ENCODE measurements around the gene IL22.
A peak's percentile ranks its signal among the peaks of the same experiment; 100 is the strongest.
"Not testable (repeated sequence)": the region's sequence is repeated elsewhere in the genome, so short reads cannot be mapped to it uniquely, and the experiment has no call there.

Gene IL22

DNA sequence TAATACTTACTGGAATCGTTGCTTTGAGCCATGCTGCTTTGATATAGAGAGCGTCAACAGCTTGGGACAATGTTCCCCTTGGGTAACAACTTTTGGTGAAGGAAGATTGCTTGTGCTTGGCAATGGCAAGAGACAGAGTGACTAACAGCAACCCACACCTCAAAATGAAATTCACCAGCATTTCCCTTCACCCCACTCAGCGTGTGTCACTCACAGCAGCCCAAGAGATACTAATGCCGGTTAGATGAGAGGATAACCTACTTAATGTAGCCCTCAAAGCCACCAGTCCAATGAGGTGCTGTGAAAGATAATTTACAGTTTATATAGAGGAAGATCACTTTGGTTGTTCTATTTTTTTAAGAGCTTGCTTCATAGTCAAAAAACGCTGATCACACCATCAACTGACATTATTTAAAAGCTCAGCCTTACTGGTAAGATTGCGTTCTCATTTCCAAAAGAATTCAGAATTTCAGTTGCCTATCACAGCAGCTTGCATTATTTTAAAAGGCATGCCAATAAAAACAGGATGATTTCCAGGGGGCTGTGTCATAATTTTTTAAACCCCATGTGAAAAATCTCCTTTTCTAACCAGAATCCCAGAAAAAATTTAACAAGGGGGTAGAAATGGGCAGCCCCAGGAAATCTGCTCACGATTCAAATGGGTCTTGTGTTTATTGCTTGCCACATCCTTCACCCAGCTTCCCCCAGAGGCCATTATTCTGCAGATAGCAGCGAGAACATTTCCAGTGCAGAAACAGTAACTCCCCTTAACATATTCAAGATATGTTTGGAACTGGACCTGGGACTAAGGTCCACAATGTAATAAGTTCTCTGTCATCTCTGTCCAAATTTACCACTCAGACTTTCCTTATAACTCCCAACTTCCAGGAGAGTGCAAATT is 27.6 kb downstream of the IL22 start, which contains the start of gene IL26:
TSS of gene IL26 (minus strand) at position 235 of the 901 bp plus-strand sequence. CDS start at position 181, 54 bp downstream.
- DNase-seq = no peak

DNA sequence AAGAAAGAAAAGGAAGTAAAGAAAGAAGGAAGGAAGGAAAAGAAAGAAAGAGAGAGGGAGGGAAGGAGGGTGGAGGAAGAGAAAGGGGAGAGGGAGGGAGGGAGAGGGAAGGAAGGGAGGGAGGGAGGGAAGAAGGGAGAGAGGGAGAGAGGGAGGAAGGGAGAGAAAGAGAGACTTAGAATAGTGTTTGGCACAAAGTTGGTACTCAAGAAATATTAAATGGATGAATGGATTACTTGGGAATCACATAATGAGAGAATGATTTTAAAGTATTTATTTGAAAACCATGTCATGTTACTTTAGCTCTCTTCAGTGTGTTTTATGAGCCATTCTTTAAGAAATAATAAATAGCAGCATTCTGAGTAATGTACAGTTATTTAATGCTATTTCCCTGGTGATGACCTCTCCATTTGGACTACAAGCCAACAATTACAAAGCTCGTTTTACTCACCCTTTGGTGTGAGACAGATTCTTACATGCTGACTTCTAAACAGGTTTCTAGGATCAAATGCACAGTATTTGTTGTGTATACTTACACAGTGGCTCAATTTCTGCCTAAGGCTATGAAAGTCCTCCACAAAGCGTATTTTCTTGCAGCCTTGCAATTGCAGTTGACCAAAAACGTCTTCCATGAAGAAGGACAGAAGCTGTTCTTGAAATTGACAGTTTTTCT is 28.7 kb downstream of the IL22 start:
- no peak for DNase-seq

DNA sequence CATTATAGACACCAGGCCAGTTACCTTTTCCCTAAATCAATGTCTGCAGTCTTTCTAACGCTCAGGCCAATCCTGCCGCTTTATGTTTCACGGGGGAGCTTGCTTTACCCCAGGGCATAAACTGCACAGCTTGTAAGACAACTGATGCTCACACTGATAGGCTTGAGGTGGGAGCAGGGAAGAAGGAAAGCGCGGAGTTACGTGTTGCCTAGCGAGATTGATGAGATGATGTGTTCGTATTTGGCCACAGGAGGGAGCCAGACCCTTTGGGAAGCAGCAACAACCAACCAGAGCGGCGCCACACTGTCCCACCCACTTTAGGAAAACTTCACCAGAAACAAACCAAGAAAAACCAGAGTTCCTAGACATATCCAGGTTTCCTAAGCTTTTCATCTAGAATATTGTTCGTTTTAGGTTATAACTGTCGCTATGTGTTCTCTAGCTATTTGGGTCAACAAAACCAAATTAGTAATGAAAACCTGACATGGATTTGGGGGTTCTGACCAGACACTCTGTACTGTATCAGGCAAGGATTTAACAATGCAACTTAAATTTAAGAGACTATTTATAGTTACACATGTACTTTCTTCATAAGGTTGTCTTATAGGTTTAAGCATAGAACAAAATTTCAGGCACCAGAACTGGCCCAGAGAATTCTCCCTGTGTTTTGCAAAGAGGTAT is 30.2 kb downstream of the IL22 start:
- DNase-seq = peak; percentile 49

DNA sequence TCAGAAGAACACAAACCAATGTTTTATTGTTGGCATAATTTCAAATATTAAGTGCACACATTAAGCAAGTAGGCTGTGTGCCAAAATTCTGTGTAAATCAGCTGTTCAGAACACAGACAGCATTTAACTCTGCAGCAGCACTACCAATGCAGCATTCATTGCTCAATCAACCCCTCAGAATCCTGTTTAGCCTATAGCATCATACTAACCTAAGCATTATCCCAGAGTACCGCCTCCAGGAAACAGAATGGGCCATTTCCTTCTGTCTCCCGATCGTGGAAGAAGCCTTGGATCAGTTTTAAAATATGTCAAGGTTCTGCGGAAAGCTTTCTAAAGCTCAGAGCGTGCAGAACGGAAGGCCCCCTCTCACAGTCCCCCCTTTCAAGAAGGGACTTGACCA is 31.1 kb downstream of the IL22 start:
- DNase-seq = no peak

DNA sequence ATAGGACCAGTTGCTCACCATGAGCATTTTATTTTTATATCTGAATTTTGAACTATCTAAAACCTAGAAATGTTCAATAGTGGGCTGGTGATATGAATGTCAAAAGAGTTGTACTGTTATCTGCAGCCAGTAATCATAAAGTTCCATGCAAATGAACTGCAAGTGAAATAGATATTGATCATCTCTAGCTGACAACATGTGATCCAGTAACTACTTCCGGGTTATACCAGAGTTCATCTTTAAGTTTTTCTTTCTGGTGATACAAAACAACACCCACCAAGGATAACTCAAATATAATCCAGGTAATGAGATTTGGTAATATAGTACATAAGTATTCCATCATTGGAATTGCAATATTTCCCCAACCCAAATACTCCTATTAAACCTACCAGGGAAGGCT is 31.9 kb downstream of the IL22 start:
- no peak for DNase-seq

DNA sequence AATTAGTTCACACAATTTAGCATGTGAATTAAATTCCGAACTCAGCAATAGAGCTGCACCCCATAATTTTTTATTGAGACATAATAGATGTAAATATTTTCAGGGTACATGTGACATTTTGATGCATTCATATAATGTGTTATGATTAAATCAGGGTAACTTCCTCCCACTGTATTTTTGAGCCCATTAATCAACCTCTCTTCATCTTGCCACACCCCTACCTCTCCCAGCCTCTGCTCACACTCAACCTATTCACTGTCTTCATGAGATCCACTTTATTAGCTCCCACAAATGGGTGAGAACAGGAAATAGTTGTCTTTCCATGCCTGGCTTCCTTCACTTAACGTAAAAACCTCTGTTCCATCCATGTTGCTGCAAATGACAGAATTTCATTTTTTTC is 42.5 kb downstream of the IL22 start:
- no peak for DNase-seq

DNA sequence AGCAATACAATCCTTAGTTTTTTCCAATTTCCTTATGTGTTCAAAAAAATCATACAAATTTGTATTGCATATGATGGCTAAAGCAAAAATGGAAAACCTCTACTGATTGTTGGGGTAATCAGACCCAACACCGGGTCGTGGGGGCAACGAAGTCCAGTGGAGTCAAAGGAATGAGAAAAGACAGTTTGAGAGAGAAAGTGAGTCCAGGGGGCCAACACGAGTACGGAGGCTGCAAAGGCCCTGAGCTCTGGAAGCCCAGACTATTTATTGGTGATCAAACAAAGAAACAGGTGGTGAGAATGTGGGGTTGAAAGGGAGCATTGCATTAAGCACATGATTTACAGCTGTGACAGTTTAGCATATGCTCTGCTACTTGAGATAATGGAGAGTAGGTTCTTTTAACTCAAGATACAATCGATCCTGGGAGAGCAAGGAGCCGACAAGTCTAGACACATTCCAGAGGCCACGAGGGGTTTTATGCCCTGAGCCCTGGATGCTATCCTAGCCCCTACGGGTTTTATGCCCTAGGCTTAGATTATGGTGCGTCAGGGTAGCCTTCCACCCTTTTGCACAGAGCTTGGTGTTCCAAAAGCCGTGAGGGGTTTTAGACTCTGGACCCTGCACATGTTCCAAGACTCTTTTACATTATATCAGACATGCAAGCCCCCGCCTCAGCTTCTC is 44.2 kb downstream of the IL22 start:
- DNase-seq = not testable (repeated sequence)

DNA sequence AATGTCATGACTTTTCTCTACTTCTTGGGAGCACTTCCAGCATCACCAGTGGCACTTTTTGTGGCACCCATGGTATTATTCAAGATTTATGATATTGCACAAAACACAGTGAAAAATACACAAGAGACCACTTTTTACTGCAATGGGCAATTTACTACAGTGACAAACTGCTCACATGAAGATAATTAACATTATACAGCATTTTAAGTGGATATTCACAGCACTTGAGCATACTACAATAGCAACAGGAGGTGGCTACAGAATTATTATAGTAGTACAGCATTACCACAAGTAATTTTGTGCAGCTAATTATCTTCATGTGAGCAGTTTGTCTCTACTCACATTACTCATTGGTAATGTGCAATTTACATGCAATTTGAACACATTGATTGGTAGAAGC is 46.1 kb downstream of the IL22 start:
- no peak for DNase-seq

DNA sequence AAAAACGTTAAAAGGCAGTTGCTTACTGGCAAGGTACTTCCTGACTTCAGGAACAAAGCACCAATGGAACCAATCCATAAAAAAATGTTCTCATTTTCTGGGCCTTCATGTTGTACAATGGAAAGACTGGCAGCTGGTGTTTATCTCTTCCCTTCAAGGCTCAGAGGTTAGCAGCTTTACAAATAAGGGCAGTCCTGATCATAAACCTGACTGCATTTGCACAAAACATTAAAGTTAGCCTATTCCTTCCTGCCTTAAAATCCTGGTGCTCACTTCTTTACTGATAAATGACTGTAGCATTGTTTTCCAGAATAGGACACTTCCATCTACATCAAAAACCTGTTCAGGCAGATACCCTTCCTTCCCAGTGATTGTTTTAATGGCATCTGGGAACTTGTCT is 47.0 kb downstream of the IL22 start:
- no peak for DNase-seq

DNA sequence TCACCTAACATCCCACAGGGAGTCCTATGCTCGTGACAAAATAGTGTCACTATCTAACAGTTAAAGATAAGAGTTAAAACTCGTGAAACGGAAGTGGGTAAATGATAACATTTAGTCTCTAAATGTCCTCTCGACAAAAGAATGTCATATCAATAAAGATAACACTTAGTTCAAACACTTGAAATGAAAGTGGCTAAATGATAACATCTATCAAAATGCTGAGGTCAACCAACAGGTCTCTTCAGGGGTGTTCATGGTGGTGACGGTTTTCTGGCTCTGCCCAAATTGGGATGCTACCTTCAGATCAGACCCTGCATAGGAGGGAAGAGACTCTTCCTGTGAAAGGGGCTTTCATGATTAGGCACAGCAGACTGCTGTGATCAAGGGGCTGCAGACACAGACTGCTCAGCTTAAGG is 49.9 kb downstream of the IL22 start:
- DNase-seq = no peak

DNA sequence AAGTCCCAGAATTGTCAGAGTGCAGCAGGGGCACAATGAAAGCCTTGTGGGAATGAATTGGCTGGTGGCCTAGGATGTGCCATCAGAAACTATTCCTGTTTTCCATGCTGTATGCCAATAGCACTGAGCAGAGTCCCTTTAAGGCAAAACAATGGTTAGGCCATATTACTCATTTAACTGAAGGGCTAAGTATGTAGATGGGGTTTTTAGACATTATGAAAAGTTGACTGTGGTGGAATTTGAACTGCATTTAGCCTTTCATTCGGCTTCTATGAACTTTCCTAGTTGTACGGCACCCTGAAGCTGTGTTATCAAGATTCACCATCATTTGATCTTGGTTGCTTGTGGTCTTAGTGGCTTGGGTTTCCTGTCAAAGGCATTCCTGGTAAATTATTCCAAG is 52.5 kb downstream of the IL22 start:
- no peak for DNase-seq

DNA sequence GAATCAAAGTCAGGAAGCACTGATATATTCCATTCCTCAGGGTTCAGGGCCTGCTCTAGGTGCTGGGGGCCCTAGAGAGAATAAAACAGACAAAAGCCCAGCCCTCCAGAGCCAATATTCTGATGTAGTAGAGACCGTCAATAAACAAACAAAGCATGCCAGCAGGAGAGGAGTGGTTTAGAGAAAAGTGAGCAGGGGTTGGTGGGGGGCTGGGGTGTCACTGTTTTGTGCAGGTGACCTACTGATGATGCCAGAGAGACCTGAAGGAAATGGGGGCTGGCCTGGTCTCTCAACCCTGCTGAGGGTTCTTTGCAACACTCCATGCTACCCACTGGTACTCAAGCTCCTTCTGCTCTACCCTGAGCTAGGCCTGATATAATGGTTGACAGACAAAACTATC is 54.3 kb downstream of the IL22 start:
- no peak for DNase-seq

DNA sequence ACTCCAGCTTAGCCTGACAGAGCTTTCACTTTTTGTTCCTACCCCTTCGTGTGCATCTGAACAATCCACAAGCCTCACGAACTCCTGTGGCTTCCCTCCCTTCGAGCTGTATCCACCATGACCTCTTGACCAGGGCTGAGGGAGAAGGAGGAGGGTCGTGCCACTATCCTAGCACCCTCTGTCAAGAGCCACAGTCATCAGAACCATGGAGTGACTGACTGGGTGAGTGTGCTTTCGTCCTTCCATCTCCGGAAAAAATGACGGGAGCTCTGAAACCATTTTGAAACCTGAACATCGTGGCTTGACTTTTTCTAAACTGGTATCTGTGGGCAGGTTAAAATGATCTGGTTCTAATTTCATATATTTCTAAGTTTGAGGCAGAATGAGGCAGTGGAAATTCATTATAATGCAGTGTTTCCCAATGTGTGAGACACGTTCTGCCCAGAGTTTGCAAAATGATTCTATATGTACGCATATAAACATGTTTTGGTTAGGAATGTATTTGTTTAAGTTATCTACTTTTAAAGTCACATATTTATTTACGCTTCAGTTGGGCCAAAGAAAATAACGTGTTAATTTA is 54.8 kb downstream of the IL22 start:
- no peak for DNase-seq
